Fibroblast of skin of left quadriceps (primary cell): ENCODE results near the gene TYMP.

Experiments used
- DNase-seq, 2 experiments: peaks; one replicate each; pipeline ENCODE4 v3.0.0-alpha.2; 2013; ENCODE audit warnings: low read depth in 2 of 2

Gene TYMP

DNA sequence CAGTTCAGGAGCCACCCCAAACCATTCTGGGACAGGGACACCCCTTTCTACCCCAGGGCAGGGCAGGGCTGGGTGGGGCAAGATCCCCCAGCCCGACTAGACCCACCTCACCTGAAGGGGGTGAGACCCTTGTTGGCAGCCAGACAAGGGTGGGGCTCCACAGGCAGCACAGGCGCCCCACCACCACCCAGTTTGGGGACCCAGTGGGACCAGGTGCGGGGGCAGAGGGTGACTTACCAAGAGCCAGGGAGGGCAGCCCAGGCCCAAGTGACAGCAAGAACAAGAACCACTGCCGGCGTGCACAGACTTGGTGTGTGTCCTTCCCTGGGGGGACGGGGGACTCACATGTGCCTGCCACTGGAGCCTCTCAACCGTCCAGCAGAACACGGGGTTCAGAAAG, 46.3 kb downstream of the TYMP start:
- no peak for DNase-seq

DNA sequence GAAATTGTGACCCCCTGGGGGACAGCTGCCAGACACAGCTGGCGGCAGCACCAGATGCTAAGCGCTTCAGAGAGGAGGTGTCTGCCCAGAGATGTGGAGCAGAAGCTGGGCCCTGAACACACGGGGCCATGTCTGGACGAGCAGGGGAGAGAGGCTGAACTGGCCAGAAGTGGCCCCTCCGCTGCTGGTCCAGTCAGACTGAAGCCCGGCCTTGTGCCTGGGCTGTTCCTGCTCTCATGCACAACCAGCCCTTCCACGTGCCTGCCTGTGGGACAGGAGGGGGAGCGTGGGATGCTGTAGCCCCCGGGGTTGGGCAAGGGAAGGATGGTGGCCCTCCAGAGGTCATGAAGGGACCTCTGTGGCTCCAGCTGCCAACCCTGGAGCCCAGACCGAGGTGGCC, 46.7 kb downstream of the TYMP start:
- no peak for DNase-seq

DNA sequence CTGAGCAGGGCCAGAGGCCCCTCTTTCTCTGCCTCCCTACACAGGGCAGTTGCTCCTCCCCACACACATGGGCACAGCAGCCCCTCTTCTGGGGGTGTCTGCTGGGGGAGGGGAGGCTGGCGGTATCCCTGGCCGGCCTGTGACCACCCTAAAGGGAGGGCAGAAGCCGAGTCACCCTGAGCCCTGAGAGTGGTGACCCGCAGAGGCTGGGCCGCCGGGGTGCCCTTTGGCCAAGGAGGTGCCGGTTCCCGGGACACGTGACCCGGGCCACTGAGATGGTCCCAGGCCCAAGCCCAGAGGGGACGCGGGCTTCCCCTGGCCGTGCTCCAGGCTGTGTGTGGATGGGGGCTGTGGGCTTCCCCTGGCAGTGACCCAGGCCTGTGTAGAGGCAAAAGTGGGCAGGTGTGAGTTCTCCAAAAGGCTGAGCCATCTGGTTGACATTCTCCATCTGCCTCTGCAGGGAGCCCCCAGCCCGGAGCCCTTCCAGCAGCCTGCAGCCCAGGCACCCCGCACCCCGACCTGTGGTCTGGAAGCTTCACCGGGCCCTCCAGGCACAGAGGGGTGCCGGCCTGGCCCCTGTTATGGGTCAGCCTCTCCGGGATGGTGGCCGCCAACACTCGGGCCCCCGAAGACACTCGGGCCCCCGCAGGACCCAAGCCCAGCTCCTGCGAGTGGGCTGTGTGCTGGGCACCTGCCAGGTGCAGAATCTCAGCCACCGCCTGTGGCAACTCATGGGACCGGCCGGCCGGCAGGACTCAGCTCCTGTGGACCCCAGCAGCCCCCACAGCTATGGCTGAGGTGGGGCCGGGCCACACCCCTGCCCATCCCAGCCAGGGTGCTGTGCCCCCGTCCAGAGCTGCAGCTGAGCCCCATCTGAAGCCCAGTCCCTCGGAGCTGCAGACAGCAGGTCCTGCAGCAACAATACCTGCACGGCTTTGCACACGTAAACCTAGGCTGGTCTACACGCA, 47.4 kb downstream of the TYMP start:
- no peak for DNase-seq

DNA sequence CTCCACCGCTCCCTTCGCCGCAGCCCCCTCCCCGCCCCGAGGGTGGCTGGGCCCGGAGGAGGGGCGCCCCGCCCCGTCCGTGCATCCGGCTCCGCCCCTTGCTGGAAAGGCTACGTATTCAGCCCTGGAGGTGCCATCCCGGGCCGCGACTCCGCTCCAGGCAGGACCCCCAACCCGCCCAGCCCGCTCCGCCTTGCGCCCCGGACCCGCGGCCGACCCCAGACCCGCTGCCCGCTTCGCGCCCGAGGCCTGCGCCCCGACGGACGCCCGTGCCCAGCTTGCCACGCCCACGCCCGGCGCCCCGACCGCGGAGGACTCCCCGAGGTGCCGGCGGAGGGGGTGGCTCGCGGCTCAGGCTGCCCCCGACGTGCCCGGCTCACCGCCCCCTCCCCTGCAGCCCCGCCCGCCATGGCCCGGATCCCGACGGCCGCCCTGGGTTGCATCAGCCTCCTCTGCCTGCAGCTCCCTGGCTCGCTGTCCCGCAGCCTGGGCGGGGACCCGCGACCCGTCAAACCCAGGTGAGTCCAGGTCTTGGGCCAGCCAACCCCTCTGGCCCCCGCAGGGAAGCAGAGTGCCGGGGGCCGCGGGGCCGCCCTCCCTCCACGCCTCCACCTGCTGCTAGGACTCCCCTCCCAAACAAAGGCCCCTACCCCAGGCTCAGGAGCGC, 48.2 kb downstream of the TYMP start, which contains the start of gene ADM2:
ADM2 (plus strand) TSS at position 104 of the 667 bp plus-strand sequence; CDS start at position 409, 305 bp downstream.
- DNase-seq, result no peak

DNA sequence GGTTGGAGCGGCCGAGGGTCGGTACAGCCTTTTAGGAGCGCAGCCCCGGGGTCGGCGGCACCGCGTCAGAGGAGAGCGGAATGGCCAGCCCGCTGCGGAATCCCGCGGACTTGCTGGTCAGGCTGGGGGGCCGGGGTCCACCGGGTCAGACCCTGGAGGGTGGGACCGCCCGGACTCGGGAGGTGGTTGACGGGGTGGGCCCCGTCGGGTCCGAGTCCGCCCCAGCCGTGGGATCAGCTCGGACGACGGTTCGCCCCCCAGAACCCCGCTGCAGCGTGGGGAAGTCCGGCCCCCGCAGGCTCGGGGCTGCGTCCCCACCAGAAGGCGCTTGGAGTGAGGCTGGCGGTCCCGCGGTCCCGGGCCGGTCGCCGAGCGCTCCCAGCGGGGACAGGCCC, 48.8 kb downstream of the TYMP start:
- DNase-seq, result no peak

DNA sequence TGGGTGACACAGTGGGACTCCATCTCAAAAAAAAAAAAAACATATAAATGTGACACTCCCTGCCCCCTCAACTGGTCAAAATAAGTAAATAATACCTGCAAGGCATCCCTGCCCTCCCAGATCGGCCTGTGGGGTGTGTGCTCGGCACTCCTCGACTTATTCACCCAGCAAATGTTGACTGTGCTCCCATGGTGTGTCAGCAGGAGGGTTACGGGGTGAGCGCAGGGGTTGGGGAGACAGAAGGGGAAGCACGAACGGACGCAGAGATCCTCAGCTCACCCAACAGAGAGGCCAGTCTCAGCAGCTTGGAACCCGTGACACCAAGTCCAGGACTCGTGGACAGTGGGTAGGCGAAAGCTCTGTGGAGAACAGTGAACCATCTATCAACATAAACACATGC, 50.1 kb downstream of the TYMP start:
- no peak for DNase-seq

DNA sequence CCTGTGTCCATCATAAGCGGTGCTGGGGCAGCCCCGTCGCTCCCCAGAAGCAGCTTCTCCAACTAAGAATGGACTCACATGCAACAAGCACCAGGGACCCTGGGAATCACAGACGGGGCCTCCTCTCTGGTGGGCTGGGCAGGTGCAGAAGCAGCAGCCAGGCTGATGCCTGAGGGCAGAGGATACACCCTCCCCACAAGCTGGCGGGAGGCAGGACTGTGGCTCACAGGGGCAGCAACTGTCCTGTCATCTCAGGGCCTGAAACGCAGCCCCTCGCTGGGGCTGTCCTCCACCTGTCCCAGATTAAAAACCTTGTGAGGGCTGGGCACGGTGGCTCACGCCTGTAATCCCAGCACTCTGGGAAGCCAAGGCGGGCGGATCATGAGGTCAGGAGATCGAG, 51.9 kb downstream of the TYMP start:
- no peak for DNase-seq

DNA sequence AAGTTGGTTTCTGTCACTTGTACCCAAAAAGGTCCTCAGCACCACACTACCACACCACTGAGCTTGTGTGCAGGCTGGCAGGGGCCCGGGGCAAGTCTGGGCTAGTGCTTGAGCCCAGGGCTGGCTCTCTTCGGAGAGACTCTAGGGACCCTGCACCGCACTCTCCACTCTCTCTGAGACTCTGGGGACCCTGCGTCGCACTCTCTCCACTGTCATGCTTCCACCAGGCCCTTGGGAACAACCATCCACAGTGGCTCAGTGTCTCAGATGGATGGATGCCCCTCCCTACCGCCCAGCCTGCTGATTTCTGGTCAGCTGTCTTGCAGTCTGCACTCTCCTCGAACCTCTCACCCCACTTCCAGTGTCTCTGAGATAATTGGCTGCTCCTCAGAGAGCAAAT, 52.9 kb downstream of the TYMP start:
- DNase-seq, result no peak
